Pancreas (tissue), 10 donors: ENCODE measurements around the gene LRRC75B. TPM values are rescaled to one million over a fixed set of nuclear protein-coding genes. Genes with fewer than 3 reads are reported as not detected.
A peak's percentile ranks its signal among the peaks of the same experiment; 100 is the strongest.
"Not testable (repeated sequence)": the region's sequence is repeated elsewhere in the genome, so short reads cannot be mapped to it uniquely, and the experiment has no call there.

Source experiments
- ATAC-seq, 4 donors: fragments of 200-7000 bp; cut with Tn5 transposase; one replicate each; pipeline versions ENCODE4 v1.8.0 to v1.9.1; 2020; ENCODE audit warnings: mild to moderate bottlenecking in 4 of 4, moderate library complexity in 4 of 4
- DNase-seq, 6 donors: peaks; one replicate each; pipeline ENCODE4 v3.0.0-alpha.2; 2020
- FAIRE-seq: peaks from 2 replicates; lab custom pipeline; 2012; peaks lifted over from hg19 to GRCh38; lab: Jason Lieb, UNC
- H3K27ac ChIP-seq, 4 donors: fragments of 200-600 bp; sonication (generic); 1 replicate in 3 of 4; 2 replicates in 1 of 4; pipeline versions ENCODE4 v1.5.0 to v1.8.0; 2020
- H3K27me3 ChIP-seq, 4 donors: fragments of 200-600 bp; one replicate each; pipeline ENCODE4 v1.8.0; 2021
- H3K36me3 ChIP-seq, 3 donors: fragments of 200-600 bp; sonication (generic) in 1 of 3; one replicate each; pipeline versions ENCODE4 v1.5.0 to v1.8.0; 2020 to 2021
- H3K4me1 ChIP-seq, 3 donors: fragments of 200-600 bp; one replicate each; pipeline ENCODE4 v1.8.0; 2021
- H3K4me3 ChIP-seq, 4 donors: fragments of 200-600 bp; sonication (generic) in 2 of 4; one replicate each; pipeline versions ENCODE4 v1.5.0 to v1.8.0; 2020 to 2021
- H3K9me3 ChIP-seq, 4 donors: fragments of 200-600 bp; one replicate each; pipeline ENCODE4 v1.8.0; 2021
- CTCF ChIP-seq, 4 donors: fragments of 200-600 bp; sonication (generic) in 3 of 4; IDR thresholded peaks; one replicate each; pipeline versions ENCODE4 v1.5.0 to v1.8.0; 2021; ENCODE audit warnings: antibody characterized with exemption in 4 of 4
- WGBS, 2 donors: extraction: QIAGEN DNeasy Blood & Tissue Kit; methylation state at CpG; one replicate each; pipeline ENCODE4 v1.1.7; 2013; 5-methylcytosine and 5-hydroxymethylcytosine counted together
- intact Hi-C, 3 donors: fragments of 100-400 bp; cut with DNase I; formaldehyde crosslinking; loops; one replicate each; pipeline versions ENCODE4 v1.11.1 to v1.14.2; 2022
- polyA plus RNA-seq, 2 donors: library from polyadenylated mRNA; stranded (reverse); fragments of 200-250 nt; gene quantifications; one replicate each; pipeline ENCODE4 v1.2.3, GENCODE V29; 2013
- total RNA-seq, 6 donors: library from RNA; stranded (reverse); fragmentation: NEBNext Ultra II Directional in 4 of 6; extraction: Animal tissue kit (Norgen Biotek cat#: 25700) in 4 of 6; gene quantifications; one replicate each; pipeline versions ENCODE4 v1.2.1 to v1.2.4, GENCODE V29; 2021 to 2023
- donor health status: healthy with polysubstance abuse.
- donor health status: DM: no; HTN: no; CAD: no; lungs with moderate emphysema.
- donor health status: DM: no; HTN: no; CAD: no.
- donor health status: control.
- donor health status: control.
- donor health status: Bipolar disorder and iron deficiency.
- donor health status: DM: yes; HTN: yes; CAD: no.
- donor health status: DM: no; HTN: no; CAD: no.
- donor health status: DM: no; HTN: no; CAD: no.
- donor health status: DM: yes; HTN: yes; CAD: no.

The LRRC75B gene
- total and polyA plus RNA-seq, 8 donors = 8.3 to 106 (median 12.3) TPM

GRCh38 chr22:24555165-24556039 is 37.5 kb downstream of the LRRC75B start, which contains the start of gene SNRPD3:
SNRPD3 (plus strand) TSS chr22:24555999; CDS start chr22:24557675, 1,676 bp downstream.
- H3K36me3 ChIP-seq = peaks cover 0 to 10% (median 5%) of the 10 kb centered on the region in 3 donors
- FAIRE-seq = no peak
- DNase-seq = peak; percentile 99 to 100 (median 100)

GRCh38 chr22:24554313-24555164 is 38.3 kb downstream of the LRRC75B start, which contains the start of gene GUCD1:
GUCD1 (minus strand) TSS chr22:24555138; CDS start chr22:24554991, 147 bp downstream.
- peak in 5 of 6 donors; percentile 33 to 71 (median 49) for DNase-seq
- Histone ChIP-seq H3K27me3 (no peaks in the 10 kb centered on the region), H3K4me3 (peak within 1 kb of the TSS; percentile 57 to 95 (median 92)), H3K9me3 (no peaks in the 10 kb centered on the region), H3K4me1 (peaks cover 16 to 39% (median 26%) of the 10 kb centered on the region in 3 donors), H3K27ac (peak within 1 kb of the TSS; percentile 94 to 98 (median 95)), H3K36me3 (peaks cover 0 to 10% (median 5%) of the 10 kb centered on the region in 3 donors)
- intact Hi-C loops = no loop called here
- WGBS, 2 donors = 0% methylated on average over 45 to 64 of the region's 64 CpGs
- ATAC-seq = peak in 1 of 4 donors; percentile 0
- FAIRE-seq = no peak
- no peak for TF ChIP-seq CTCF (IDR thresholded peaks at IDR 0.05)

More at GRCh38 chr22:24555165-24556039, 37.5 kb downstream of the LRRC75B start, which contains the start of gene SNRPD3:
- intact Hi-C loops = no loop called here
- H3K9me3 ChIP-seq = no peaks in the 10 kb centered on the region
- peak; percentile 87 to 94 (median 88) for ATAC-seq
- TF ChIP-seq CTCF (IDR thresholded peaks at IDR 0.05) = no peak
- 0 to 1% methylated on average over 59 of the region's 59 CpGs for WGBS, 2 donors
- H3K4me1 ChIP-seq = peaks cover 16 to 31% (median 25%) of the 10 kb centered on the region in 3 donors
- H3K27me3 ChIP-seq = no peaks in the 10 kb centered on the region
- peak within 1 kb of the TSS; percentile 57 to 95 (median 92) for H3K4me3 ChIP-seq
- H3K27ac ChIP-seq = peak within 1 kb of the TSS; percentile 94 to 98 (median 95)

GRCh38 chr22:24553597-24554312 is 39.1 kb downstream of the LRRC75B start:
- FAIRE-seq = no peak
- peaks cover 16 to 43% (median 26%) of the 10 kb centered on the region in 3 donors for H3K4me1 ChIP-seq
- H3K27ac ChIP-seq = peak overlapping the region; percentile 92 to 98 (median 94)
- no peak for TF ChIP-seq CTCF (IDR thresholded peaks at IDR 0.05)
- H3K36me3 ChIP-seq = peaks cover 0 to 10% (median 5%) of the 10 kb centered on the region in 3 donors
- intact Hi-C loops = no loop called here
- no peaks in the 10 kb centered on the region for H3K27me3 ChIP-seq
- WGBS, 2 donors = 9 to 14% methylated on average over 11 to 12 of the region's 12 CpGs
- DNase-seq = peak in 3 of 6 donors; percentile 26 to 41 (median 35)
- H3K4me3 ChIP-seq = peak overlapping the region; percentile 57 to 95 (median 88)
- no peaks in the 10 kb centered on the region for H3K9me3 ChIP-seq
- ATAC-seq = no peak

- not testable (repeated sequence) for H3K4me3 ChIP-seq
Measured at GRCh38 chr22:24552503-24553286, 40.2 kb downstream of the LRRC75B start.

More at GRCh38 chr22:24552503-24553286, 40.2 kb downstream of the LRRC75B start:
- 80 to 87% methylated on average over 10 of the region's 10 CpGs for WGBS, 2 donors
- H3K36me3 ChIP-seq, intact Hi-C loops, FAIRE-seq, H3K27me3 ChIP-seq, DNase-seq, H3K9me3 ChIP-seq, ATAC-seq, H3K27ac ChIP-seq: not testable (repeated sequence)
- peaks cover 16 to 43% (median 26%) of the 10 kb centered on the region in 3 donors for H3K4me1 ChIP-seq
